Rectal smooth muscle tissue (tissue), 1 donor: ENCODE data around the gene AGAP1.

Experiments
- H3K27ac ChIP-seq: one replicate; pipeline ENCODE4 v1.7.0; 2013; ENCODE audit warnings: low read depth, low read length, inconsistent platforms
- H3K27me3 ChIP-seq: one replicate; pipeline ENCODE4 v1.7.0; 2013; ENCODE audit warnings: low read length; ENCODE audit not compliant: control insufficient read depth, insufficient read depth
- H3K36me3 ChIP-seq: one replicate; pipeline ENCODE4 v1.7.0; 2013; ENCODE audit warnings: low read length; ENCODE audit not compliant: control insufficient read depth, insufficient read depth
- H3K4me1 ChIP-seq: one replicate; pipeline ENCODE4 v1.7.0; 2013; ENCODE audit warnings: low read length; ENCODE audit not compliant: control insufficient read depth, insufficient read depth
- H3K4me3 ChIP-seq: one replicate; pipeline ENCODE4 v1.7.0; 2013; ENCODE audit warnings: low read length
- H3K9ac ChIP-seq: one replicate; pipeline ENCODE4 v1.7.0; 2013; ENCODE audit warnings: low read length

AGAP1 gene

GRCh38 chr2:235659767-235660322, 166.0 kb downstream of the AGAP1 start:
- Histone ChIP-seq H3K27ac (no peak overlapping the region), H3K4me1 (peaks cover 6% of the 10 kb centered on the region), H3K4me3 (no peak overlapping the region), H3K27me3 (no peaks in the 10 kb centered on the region), H3K36me3 (no peaks in the 10 kb centered on the region), H3K9ac (no peak overlapping the region)

GRCh38 chr2:235660484-235661082, 166.7 kb downstream of the AGAP1 start:
- no peak overlapping the region for H3K9ac ChIP-seq
- no peak overlapping the region for H3K4me3 ChIP-seq
- peaks cover 11% of the 10 kb centered on the region for H3K4me1 ChIP-seq
- H3K27ac ChIP-seq = no peak overlapping the region
- no peaks in the 10 kb centered on the region for H3K36me3 ChIP-seq
- H3K27me3 ChIP-seq = no peaks in the 10 kb centered on the region

GRCh38 chr2:235661167-235661937, 167.5 kb downstream of the AGAP1 start:
- Histone ChIP-seq H3K9ac (no peak overlapping the region), H3K27ac (no peak overlapping the region), H3K36me3 (no peaks in the 10 kb centered on the region), H3K27me3 (no peaks in the 10 kb centered on the region), H3K4me3 (no peak overlapping the region), H3K4me1 (peaks cover 13% of the 10 kb centered on the region)

GRCh38 chr2:235661952-235662351, 168.1 kb downstream of the AGAP1 start:
- Histone ChIP-seq H3K4me1 (peaks cover 17% of the 10 kb centered on the region), H3K4me3 (no peak overlapping the region), H3K36me3 (no peaks in the 10 kb centered on the region), H3K27ac (no peak overlapping the region), H3K27me3 (no peaks in the 10 kb centered on the region), H3K9ac (no peak overlapping the region)

- Histone ChIP-seq H3K4me1 (peaks cover 14% of the 10 kb centered on the region), H3K27me3 (no peaks in the 10 kb centered on the region)
Measured at GRCh38 chr2:235663875-235664274, 170.0 kb downstream of the AGAP1 start.

GRCh38 chr2:235665661-235666212, 171.9 kb downstream of the AGAP1 start:
- Histone ChIP-seq H3K27ac (peak overlapping the region; percentile 89), H3K9ac (no peak overlapping the region), H3K4me1 (peaks cover 11% of the 10 kb centered on the region), H3K36me3 (no peaks in the 10 kb centered on the region), H3K27me3 (no peaks in the 10 kb centered on the region), H3K4me3 (peak overlapping the region; percentile 57)

More at GRCh38 chr2:235663875-235664274, 170.0 kb downstream of the AGAP1 start:
- H3K27ac ChIP-seq = no peak overlapping the region
- H3K9ac ChIP-seq = no peak overlapping the region
- no peak overlapping the region for H3K4me3 ChIP-seq
- H3K36me3 ChIP-seq = no peaks in the 10 kb centered on the region

- Histone ChIP-seq H3K4me3 (peak overlapping the region; percentile 57), H3K4me1 (peaks cover 11% of the 10 kb centered on the region), H3K9ac (peak overlapping the region; percentile 27), H3K27ac (peak overlapping the region; percentile 89), H3K36me3 (no peaks in the 10 kb centered on the region), H3K27me3 (no peaks in the 10 kb centered on the region)
Measured at GRCh38 chr2:235666213-235666781, 172.5 kb downstream of the AGAP1 start.

- Histone ChIP-seq H3K36me3 (no peaks in the 10 kb centered on the region), H3K9ac (no peak overlapping the region), H3K27me3 (peaks cover 5% of the 10 kb centered on the region), H3K4me3 (no peak overlapping the region), H3K27ac (no peak overlapping the region), H3K4me1 (peaks cover 19% of the 10 kb centered on the region)
Measured at GRCh38 chr2:235668782-235669181, 174.9 kb downstream of the AGAP1 start.

- peak overlapping the region; percentile 56 for H3K27ac ChIP-seq
- H3K36me3 ChIP-seq = no peaks in the 10 kb centered on the region
- H3K27me3 ChIP-seq = peaks cover 5% of the 10 kb centered on the region
- H3K4me3 ChIP-seq = peak overlapping the region; percentile 44
- no peak overlapping the region for H3K9ac ChIP-seq
- peaks cover 21% of the 10 kb centered on the region for H3K4me1 ChIP-seq
Measured at GRCh38 chr2:235669269-235669831, 175.5 kb downstream of the AGAP1 start.

- H3K9ac ChIP-seq = no peak overlapping the region
- H3K27ac ChIP-seq = peak overlapping the region; percentile 71
Measured at GRCh38 chr2:235669983-235670962, 176.4 kb downstream of the AGAP1 start.

GRCh38 chr2:235670974-235671787, 177.3 kb downstream of the AGAP1 start:
- Histone ChIP-seq H3K27me3 (peaks cover 5% of the 10 kb centered on the region), H3K4me3 (peak overlapping the region; percentile 63), H3K36me3 (no peaks in the 10 kb centered on the region), H3K4me1 (peaks cover 15% of the 10 kb centered on the region), H3K27ac (no peak overlapping the region), H3K9ac (no peak overlapping the region)

More at GRCh38 chr2:235669983-235670962, 176.4 kb downstream of the AGAP1 start:
- peaks cover 5% of the 10 kb centered on the region for H3K27me3 ChIP-seq
- no peaks in the 10 kb centered on the region for H3K36me3 ChIP-seq
- peak overlapping the region; percentile 63 for H3K4me3 ChIP-seq
- H3K4me1 ChIP-seq = peaks cover 17% of the 10 kb centered on the region
